ENCODE results near the gene TYK2.
A peak's percentile ranks its signal among the peaks of the same experiment; 100 is the strongest.
"Not testable (repeated sequence)": the region's sequence is repeated elsewhere in the genome, so short reads cannot be mapped to it uniquely, and the experiment has no call there.

The TYK2 gene

DNA sequence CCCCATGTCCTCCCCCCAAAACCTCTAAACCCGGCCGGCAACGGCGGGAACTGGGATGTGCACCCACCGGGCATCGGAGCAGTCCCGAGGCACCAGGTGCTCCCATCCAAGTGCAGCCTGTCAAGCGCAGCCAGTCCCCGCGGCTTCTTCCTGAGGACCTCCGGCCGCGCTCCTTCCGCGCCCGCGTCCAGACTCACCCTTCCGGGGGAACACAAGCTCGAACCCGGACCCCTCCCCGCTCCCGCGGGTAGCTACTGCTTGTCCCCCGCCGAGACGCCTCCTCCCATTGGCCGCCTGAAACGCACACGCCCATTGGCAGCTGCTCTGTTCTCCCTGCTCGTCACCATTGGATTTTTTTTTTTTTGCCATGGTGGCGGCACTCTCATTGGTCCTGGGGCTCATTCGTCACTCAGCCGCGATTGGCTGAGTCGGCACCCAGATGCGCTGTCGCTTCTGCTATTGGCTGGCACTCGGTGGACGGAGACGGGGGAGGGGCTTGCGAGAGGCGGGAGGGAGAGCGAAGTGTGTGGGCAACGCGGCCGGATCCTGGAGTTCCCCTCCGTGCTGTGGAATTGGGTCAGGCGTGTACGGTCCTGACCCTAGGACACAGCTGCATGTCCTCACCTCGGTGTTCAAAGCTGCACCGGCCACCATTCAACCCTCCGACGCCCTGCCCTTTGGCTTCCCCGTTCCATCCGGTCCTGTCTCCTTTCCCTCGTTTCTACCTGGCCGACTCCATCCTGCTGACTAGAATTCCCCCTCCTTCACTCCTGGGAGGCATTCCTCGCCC, at the start of gene TYK2:
TSS of gene TYK2 (minus strand) at position 260 of the 790 bp plus-strand sequence. CDS start 2,166 bp downstream, outside the sequence.
- DNase-seq = peak; percentile 95 to 97

DNA sequence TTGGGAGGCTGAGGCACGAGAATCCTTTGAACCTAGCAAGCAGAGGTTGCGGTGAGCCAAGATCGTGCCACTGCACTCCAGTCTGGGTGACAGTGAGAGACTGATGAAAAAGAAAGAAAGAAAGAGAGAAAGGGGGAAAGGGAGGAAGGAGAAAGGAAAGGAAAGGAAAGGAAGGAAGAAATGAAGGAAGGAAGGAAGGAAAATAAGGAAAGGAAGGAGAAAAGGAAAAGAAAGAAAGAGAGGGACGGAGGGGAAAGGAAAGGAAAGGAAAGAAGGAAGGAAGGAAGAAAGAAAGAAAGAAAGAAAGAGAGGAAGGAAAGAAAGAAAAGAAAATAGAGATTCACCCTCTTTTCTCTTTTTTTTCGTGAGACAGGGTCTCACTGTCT, 48.6 kb upstream of the TYK2 start:
- no peak for DNase-seq

DNA sequence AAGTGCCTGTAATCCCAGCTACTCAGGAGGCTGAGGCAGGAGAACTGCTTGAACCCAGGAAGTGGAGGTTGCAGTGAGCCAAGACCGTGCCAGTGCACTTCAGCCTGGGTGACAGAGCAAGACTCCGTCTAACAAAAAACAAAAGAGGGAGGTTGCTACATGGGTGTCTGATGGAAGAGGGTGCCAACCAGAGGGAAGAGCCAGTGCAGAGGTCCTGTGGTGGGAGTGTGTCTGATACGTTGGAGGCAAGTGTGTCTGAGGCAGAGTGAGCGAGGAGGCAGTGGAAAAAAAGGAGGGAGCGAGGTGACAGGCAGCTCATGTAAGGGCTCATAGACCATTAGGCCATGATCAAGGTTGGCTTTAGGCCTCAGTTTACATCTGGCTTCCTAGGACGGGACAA, 46.8 kb upstream of the TYK2 start:
- DNase-seq = no peak

DNA sequence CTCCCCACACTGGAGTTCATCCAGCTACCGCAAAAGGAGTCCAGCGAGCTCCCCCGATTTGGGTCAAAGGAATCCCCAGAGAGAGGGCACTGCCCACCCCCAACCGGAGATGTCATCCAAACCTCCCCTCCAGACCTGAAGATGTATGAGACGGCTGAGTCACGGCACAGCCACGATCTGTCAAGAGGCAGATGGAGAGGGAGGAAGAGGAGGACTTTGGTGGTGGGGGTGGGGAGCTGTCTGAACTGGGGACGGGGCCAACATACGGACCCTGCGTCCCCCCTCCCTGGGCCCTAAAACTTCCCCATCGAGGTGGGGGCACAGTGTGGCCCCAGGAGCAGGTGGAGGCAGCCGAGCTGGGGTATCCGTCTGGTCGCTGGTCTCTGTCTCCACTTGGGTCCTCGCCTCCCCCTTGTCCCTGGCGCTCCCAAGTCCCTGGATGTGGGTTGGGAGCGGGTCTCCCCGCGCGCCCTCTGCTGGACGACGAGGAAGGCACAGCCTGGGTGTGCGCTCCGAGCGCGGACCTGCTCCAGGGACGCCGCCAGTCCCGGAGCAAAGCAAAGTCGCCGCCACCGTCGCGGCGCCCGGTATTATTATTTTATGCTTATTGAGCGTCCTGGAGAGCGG, 43.8 kb upstream of the TYK2 start:
- DNase-seq = peak; percentile 41 to 42

DNA sequence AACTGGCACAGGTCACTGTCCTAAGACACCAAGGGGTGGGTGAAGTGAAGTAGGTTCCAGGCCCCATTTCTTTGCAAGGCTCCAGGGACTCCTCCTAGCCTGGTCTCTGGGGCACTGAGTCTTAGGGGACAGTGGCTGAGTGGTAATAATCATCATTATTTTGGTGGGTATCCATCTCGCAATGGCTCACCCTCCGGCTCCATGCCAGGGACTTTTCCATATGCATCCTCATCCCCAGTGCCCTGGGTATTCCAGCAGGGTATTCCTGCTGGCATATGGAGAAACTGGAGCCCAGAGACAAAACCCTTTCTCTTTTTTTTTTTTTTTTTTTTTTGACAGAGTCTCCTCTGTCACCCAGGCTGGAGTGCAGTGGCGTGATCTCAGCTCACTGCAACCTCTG, 42.5 kb upstream of the TYK2 start:
- no peak for DNase-seq

DNA sequence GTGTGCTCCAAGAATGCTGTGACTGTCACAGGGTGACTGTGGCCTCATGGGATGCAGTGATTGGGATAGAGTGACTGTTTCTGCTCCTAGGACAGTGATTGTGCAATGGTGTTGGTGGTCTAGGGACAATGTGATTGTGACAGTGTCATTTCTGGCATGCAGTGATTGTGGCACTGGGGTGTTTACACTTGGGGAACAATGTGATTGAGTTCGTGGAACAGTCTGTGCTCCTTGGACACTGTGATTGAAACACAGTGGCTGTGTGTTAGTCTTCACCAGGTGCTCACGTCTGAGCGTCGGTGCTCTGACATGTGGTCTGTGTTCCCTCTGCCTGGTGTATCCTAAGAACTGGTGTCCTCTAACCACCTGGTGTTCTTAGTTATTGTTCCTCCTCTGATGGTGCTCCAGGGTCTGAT, 41.7 kb upstream of the TYK2 start:
- DNase-seq = no peak

DNA sequence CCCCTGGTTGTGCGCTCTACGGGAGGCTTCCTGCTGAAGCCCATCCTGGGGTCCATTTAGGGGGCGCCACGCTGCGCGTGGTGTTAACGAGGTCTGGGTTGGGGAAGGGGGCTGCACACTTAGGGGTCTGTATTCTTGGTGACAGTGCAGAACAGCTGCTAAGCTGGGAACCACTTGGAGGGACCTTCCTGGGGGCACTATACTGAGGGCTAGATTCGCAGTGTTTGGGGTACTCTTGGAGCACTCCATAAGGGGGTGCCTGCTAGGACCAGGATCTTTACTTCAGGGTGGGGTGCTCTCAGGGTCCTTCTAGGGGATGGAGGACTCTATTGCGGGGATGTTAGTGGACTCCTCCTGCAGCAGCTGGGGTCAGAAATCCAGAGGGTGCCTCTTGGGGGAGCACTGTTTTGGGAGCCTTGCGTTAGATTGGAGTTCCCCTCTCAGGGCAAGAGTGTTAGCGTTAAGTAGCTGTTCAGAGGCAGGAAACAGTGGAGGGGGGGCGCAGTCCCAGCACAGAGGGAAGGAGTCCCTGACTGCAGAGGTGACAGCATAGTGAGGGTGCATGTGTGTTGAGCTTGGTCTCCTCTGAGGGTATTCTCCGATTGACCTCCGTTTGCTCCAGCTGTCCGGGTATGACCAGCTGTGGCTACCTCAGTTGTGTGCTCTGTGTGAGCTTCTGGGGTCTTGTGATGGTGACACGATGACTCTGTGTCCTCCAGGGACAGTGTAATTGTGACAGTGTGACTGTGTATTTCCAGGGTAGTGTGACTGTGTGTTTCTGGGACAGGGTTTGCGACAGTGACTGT, 41.1 kb upstream of the TYK2 start:
- DNase-seq = no peak

DNA sequence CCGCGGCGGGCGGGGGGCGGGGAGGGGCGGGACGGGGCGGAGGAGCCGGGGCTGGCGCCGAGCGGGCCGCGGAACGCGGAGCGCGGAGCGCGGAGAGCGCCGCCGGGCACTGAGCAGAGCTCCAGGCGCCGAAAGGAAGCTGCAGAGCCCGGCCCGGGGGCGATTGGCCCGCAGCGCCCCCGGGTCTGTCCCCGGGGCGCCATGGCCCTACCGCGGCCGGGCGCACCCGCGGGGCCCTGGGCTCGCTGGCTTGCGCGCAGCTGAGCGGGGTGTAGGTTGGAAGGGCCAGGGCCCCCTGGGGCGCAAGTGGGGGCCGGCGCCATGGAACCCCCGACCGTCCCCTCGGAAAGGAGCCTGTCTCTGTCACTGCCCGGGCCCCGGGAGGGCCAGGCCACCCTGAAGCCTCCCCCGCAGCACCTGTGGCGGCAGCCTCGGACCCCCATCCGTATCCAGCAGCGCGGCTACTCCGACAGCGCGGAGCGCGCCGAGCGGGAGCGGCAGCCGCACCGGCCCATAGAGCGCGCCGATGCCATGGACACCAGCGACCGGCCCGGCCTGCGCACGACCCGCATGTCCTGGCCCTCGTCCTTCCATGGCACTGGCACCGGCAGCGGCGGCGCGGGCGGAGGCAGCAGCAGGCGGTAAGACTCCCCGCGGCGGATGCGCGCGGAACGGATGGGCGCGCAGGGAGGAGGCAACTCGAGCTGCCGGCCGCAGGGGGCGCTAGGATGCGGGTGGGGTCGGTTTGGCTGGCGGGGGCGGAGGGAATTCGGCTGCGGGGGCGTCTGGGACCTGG, 40.3 kb upstream of the TYK2 start, which contains the start of gene PDE4A:
TSS of gene PDE4A (plus strand) at position 95 of the 796 bp plus-strand sequence. CDS start at position 322, 227 bp downstream.
- no peak for DNase-seq

DNA sequence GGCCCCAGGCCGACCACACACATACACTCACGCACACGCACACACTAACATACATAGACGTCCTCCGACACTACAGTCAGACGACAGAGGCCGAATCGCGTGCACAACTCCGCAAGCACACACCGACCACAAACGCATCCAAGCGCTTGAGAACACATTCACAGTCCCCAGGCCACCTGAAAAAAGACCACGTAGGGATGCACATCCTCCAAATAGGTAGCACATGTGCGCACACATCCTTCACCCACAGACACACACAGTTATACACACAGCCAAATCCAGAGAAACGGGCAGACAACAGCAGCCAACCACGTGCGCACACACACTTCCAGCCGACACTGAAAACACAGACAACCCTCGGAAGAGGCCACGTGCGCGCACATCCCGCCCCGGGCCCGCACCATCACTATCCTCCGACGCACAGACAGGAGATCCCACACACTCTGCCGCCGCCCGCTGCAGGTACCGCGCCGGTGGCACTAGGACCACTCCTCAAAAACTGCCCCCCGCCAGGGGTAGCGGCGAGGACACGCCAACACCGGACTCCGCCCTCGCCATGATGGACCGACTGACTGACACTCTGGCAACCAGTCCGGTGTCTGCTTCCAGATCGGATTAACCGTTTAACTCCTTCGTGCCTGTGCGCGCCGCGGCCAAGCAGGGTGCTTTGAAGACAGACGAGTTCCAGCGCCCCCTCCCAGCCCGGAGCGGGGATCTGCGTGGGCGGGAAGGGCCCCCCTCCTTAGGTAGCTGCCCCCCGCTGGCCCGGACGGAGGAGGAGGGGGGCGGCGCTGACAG, 39.5 kb upstream of the TYK2 start:
- no peak for DNase-seq

DNA sequence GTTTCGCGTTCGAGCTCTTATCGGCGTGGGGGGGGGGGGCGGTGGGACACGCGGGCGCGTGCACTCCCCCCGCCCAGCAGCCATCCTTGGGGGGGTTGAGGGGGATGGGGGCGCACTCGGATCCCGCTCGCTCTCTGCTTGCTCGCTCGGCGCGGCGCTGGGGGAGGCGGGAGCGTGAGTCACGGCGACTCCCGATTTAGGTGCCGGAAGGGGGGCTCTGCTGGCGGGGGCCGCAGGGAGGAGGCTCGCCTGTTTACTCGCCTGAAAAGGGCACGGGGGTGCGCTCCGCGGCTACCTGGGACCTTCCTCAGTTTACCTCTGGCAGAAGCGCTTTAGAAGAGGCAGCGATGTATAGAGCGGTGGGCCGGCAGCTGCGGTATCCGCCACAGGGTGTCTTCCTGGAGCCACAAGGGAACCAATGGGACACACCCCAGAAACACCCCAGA, 38.9 kb upstream of the TYK2 start:
- no peak for DNase-seq

DNA sequence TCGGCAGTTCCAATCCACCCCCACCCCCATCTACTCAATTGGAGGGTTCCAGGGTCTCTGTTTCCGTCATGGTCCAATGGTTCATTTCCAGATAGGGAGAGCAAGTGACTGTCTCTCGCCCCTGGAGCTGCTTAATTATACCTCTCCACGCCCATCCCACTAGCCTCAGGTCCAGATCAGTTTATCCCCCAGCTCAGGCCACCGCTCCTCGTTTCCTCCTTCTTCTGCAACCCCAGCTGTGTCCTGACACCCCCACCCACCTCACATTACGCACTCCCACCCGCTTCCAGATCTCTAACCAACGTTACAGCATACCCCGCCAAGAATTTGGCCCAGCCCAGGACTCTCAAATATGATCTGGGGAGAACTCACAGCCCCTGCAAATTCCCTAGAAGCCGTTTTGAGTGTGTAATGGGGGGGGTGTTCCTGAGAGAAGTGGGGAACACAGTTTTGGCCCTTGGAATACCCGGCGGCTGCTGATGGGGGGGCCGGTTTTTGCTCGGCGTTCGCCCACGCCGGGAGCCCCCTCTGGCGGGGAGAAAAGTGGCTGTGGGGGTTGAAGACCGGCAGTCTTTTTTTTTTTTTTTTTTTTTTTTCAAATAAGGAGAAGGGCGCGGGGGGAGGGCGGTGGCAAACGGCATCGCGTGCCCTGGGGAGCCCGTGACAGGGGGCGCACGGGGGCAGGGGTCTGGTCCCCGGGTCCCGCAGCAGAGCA, 38.3 kb upstream of the TYK2 start:
- DNase-seq = no peak

DNA sequence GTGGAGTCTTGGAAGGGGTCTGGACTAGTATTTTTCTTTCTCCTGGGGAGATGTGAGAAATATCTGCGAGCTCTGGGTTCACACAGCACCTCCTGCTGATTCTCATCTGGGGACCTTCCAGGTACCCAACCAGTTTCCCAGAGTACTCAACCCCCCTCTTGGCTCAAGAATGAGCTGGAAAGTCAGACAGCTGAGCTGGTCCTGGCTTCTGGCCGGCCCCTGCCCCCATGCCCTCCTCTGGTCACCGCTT, 37.8 kb upstream of the TYK2 start:
- no peak for DNase-seq

DNA sequence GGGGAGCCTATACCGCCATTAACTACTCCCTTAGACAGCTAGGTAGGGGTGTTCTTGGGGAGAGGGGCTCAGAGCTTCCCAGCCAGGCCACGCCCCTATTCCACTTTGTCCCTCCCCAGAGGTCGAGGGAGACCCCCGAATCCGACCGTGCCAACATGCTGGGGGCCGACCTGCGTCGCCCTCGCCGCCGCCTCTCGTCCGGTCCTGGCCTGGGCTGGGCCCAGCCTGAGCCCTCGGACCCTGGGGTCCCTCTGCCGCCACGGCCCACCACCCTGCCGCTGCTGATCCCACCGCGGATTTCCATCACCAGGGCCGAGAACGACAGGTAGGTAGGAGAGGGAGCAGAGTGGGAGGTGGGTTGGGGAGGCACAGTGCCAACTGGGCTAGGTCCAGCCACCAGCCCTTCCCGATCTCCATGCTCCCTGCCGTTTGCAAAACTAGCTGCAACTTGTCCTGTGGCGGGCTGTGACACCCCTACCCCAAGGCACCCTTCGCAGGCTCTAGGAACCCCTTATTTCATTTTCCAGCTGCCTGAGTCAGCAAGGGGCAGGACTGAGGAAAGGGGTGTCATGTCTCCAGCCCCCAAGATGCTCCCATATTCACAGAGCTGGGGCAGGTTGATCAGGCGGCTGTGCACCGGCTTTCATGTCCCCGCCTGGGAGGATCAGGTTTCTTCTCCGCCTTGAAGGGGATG, 37.3 kb upstream of the TYK2 start:
- DNase-seq = no peak

DNA sequence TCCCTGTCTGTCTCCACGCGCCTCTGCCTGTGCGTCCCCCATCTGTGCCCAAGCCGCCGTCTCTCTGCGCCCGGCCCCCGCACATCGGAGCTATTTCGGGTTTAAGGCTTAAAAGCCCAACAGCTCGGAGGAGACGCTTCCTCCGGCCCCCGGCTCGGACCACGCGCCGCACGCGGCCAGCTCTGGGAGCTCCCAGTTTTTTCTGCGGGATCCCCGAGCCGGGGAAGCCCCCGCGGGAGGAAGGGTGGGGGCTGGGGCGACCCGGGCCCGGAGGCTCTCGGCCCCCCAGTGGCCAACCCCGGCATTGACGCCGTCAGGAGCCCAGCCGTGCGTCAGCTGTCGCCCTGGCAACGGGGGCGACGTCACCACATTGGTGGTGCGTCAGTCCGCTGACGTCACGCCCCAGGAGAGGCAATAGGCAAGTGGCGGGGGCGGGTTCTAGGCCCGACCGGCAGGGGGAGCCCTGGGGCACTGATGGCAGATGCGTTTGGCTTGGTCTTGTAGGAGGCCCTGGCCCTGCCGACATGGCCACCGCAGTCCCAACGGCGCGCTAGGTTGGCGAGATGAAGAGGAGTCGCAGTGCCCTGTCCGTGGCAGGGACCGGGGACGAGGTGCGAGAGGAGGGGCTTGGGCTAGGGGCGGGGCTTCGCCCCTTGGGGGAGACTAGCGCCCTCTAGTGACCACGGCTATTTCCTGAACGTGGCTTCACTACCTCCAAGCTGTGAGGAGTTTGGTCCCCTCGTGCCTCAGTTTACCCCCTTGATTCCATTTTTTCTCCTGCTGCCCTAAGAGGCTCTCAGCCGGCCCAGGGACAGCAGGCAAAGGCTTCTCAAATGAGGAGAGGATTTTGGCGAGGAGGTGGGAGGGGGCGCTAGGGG, 36.2 kb upstream of the TYK2 start:
- DNase-seq = peak in 1 of 2 donors; percentile 32

DNA sequence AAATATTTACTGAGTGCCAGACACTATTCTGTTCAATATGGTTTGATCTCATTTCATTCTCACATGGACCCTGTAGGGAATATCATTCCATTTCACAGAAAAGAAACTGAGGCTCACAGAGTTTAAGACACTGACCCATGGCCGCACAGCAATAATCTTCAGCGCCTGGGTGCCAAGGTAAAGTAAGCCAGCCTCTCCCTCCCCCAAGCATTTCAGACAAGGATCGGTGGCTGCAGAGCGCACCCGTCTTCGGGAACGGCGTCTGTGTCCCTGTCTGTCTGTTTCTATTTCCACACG, 35.7 kb upstream of the TYK2 start:
- DNase-seq = no peak

DNA sequence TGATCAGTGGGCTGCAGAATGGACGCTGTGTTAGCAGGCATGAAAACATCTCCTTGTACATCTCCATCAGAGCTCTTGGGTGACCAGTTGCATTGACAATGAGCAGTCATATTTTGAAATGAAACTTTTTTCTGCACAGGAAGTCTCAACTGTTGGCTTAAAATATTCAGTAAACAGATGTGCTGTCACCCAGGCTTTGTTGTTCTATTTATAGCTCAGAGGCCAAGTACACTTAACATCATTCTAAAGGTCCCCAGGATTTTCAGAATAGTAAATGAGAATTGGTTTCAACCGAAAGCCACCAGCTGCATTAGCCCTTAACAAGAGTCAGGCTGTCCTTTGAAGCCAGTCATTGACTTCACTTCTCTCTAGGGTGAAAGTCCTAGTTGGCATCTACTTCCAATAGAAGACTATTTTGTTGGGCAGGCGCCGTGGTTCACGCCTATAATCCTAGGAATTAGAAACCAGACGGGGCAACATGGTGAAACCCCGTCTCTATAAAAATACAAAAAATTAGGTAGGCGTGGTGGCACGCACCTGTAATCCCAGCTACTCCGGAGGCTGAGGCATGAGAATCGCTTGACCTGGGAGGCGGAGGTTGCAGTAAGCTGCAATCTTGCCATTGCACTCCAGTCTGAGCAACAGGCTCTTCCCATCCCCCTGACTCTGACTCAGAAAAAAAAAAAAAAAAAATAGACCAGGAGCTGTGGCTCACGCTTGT, 32.0 kb upstream of the TYK2 start:
- DNase-seq = no peak

DNA sequence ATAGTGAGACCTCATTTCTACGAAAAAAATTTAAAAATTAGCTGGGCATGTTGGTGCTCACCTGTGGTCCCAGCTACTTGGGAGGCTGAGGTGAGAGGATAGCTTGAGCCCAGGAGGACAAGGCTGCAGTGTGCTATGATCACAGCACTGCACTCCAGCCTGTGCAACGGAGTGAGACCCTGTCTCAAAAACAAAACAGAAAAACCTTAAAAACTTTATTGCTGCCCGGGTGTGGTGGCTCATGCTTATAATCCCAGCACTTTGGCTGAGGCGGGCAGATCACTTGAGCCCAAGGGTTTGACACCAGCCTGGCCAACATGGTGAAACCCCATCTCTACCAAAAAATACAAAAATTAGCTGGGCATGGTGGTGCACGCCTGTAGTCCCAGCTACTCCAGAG, 30.9 kb upstream of the TYK2 start:
- DNase-seq = not testable (repeated sequence)

DNA sequence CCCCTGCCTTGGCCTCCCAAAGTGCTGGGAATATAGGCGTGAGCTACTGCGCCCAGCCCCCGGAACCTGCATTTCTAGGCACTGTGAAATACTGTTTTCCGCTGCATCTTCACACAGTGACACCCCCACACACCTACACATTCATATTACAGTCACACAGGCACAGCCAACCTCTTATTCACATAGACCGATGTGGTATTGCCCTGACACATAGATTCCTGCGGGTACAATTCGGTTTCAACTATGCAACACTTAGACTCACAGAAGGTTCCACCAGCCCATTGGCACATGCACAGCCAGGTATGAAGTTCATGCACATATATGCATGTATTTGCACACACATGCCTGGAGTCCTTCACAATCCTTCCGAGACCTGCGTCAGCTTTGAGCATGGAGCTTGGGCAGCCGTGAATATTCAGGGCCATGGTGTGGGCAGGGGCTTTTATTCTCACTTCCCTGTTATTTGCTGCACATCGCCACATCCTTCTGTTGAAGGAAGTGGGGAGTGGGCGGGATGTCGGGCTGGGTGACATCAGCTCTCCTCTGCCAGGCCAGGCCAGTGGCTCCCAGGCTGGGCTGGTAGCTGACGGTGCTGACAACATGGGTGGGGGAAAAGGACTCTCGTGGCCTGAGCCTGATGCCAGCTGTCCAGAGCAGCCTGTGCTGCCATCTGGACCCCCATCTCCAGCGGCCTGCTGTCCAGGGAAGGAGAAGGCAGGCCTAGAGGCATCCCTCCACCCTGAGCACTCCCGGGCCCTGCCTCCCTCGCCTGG, 28.3 kb upstream of the TYK2 start:
- DNase-seq = peak in 1 of 2 donors; percentile 43

Data from hippocampal formation (tissue), 2 donors.